ENCODE results near the gene FOXN3. TPM values are rescaled to one million over a fixed set of nuclear protein-coding genes. Genes with fewer than 3 reads are reported as not detected.

The FOXN3 gene
- polyA plus RNA-seq, 1 donor (not counting 4 experiments of a cell fraction or from before 2014, with no cell fraction given), result 10.2 TPM

DNA sequence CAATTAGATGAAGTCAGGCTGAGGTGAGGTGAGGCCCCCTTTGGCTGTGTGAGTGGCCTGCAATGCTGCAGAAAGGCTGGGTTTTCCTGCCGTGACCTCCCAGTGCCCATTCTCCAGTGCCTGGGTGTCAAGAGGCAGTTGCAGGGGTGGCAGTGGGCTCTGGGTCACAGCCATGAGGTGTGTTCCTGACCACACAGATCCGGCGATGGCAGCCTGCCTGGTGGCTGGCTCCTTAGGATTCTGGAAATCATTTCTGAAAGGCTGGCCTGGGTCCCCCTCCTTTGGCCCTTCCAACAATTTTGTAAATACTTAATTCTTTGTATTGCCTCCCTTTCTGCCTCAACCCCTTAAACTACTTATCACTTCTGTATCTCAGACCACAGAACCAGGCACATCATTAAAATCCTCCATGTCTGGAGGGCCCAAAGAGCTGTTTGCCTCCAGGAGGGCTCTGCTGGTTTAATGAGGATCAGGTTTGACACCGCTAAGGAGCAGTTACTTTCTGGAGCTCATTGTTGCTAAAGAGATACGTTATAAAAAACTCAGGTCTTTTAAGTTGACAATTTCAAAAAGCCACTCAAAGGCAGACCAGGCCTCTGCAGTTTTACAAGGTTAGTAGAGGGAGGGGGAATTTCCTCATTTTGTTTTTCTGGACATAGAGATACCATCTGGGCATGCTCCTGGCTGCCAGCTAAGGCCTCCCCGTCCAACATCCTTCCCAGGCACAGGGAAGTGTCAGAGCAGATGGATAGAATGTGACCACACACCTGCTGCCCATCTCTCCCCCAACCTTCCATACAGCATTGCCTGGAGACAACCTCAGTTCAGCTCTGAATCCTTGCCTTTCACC is 204.4 kb downstream of the FOXN3 start:
- FAIRE-seq (no peak), DNase-seq (ENCODE audit: low read depth, low spot score) (no peak)
- H3K4me2 ChIP-seq (ENCODE audit: control insufficient read depth, extremely low read depth, insufficient read depth, low read depth, low read length), result no peak overlapping the region
- dilution Hi-C loops (cut with MboI; ENCODE audit: extremely low pct_ligation_motif_present, low sequenced_read_pairs), result no loop called here
- H3K4me3 ChIP-seq (ENCODE audit: control insufficient read depth in 2 of 3, extremely low read depth in 1 of 3, insufficient read depth in 2 of 3, low read depth in 1 of 3, low read length in 3 of 3), result no peak overlapping the region
- no peak overlapping the region for H3K27ac ChIP-seq (ENCODE audit: control insufficient read depth, insufficient read depth, low read length)
- no peaks in the 10 kb centered on the region for H3K4me1 ChIP-seq (ENCODE audit: control insufficient read depth, extremely low read depth, insufficient read depth, low read length)
- TF ChIP-seq, protein P1, sequence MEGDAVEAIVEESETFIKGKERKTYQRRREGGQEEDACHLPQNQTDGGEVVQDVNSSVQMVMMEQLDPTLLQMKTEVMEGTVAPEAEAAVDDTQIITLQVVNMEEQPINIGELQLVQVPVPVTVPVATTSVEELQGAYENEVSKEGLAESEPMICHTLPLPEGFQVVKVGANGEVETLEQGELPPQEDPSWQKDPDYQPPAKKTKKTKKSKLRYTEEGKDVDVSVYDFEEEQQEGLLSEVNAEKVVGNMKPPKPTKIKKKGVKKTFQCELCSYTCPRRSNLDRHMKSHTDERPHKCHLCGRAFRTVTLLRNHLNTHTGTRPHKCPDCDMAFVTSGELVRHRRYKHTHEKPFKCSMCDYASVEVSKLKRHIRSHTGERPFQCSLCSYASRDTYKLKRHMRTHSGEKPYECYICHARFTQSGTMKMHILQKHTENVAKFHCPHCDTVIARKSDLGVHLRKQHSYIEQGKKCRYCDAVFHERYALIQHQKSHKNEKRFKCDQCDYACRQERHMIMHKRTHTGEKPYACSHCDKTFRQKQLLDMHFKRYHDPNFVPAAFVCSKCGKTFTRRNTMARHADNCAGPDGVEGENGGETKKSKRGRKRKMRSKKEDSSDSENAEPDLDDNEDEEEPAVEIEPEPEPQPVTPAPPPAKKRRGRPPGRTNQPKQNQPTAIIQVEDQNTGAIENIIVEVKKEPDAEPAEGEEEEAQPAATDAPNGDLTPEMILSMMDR (optimal IDR thresholded peaks at IDR 0.05 in 1 of 3, IDR thresholded peaks at IDR 0.05 in 1 of 3, conservative IDR thresholded peaks at IDR 0.05 in 1 of 3; ENCODE audit: extremely low read depth in 1 of 3, insufficient read depth in 2 of 3, low read length in 3 of 3), result no peak
- no peak for TF ChIP-seq EZH2 (IDR thresholded peaks at IDR 0.05; ENCODE audit: low read length)
- no peaks in the 10 kb centered on the region for H4K20me1 ChIP-seq (ENCODE audit: control insufficient read depth, extremely low read depth, insufficient read depth, low read length)
- no peaks in the 10 kb centered on the region for H3K79me2 ChIP-seq (ENCODE audit: control insufficient read depth, insufficient read depth, low read length)
- no peaks in the 10 kb centered on the region for H3K27me3 ChIP-seq (ENCODE audit: control insufficient read depth, extremely low read depth, insufficient read depth, low read length)
- H3K9me3 ChIP-seq (ENCODE audit: control insufficient read depth, low read depth, low read length), result no peaks in the 10 kb centered on the region
- no peak overlapping the region for H3K9ac ChIP-seq (ENCODE audit: control insufficient read depth, extremely low read depth, insufficient read depth, low read length)
- H3K36me3 ChIP-seq (ENCODE audit: control insufficient read depth in 2 of 2, extremely low read depth in 1 of 2, insufficient read depth in 2 of 2, low read length in 2 of 2), result peaks cover 0 to 1% of the 10 kb centered on the region in 2 experiments
- no peaks in the 10 kb centered on the region for H3K9me1 ChIP-seq (ENCODE audit: control insufficient read depth, extremely low read depth, insufficient read depth, low read length)
- no peak overlapping the region for H2AFZ ChIP-seq (ENCODE audit: control insufficient read depth, low read length)

DNA sequence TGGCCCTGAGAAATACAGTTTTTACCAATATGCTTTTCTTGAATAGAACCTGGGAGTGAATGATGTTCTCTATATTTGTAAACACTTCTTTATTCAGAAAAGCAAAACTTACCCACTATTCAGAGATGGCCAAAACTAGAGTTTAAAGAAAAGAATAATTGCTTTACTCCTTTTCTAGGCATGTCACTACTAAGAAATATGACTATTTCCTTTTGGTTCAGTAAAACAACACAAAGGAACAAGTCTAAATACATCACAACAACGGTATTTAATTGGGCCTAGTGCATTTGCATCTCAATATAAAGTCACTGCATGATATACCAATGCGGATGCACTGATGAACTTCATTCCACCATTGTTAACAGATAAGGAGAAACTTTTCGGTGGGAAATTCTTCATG is 207.5 kb downstream of the FOXN3 start:
- H3K9me3 ChIP-seq (ENCODE audit: control insufficient read depth, low read depth, low read length), result no peaks in the 10 kb centered on the region
- H3K79me2 ChIP-seq (ENCODE audit: control insufficient read depth, insufficient read depth, low read length), result no peaks in the 10 kb centered on the region
- H2AFZ ChIP-seq (ENCODE audit: control insufficient read depth, low read length), result no peak overlapping the region
- no peak for DNase-seq (ENCODE audit: low read depth, low spot score)
- H3K36me3 ChIP-seq (ENCODE audit: control insufficient read depth in 2 of 2, extremely low read depth in 1 of 2, insufficient read depth in 2 of 2, low read length in 2 of 2), result peaks cover 0 to 1% of the 10 kb centered on the region in 2 experiments
- no peaks in the 10 kb centered on the region for H4K20me1 ChIP-seq (ENCODE audit: control insufficient read depth, extremely low read depth, insufficient read depth, low read length)
- dilution Hi-C loops (cut with MboI; ENCODE audit: extremely low pct_ligation_motif_present, low sequenced_read_pairs), result no loop called here
- H3K4me1 ChIP-seq (ENCODE audit: control insufficient read depth, extremely low read depth, insufficient read depth, low read length), result no peaks in the 10 kb centered on the region
- H3K27ac ChIP-seq (ENCODE audit: control insufficient read depth, insufficient read depth, low read length), result no peak overlapping the region
- TF ChIP-seq EZH2 (IDR thresholded peaks at IDR 0.05; ENCODE audit: low read length), result no peak
- H3K27me3 ChIP-seq (ENCODE audit: control insufficient read depth, extremely low read depth, insufficient read depth, low read length), result no peaks in the 10 kb centered on the region
- H3K9ac ChIP-seq (ENCODE audit: control insufficient read depth, extremely low read depth, insufficient read depth, low read length), result no peak overlapping the region
- no peak overlapping the region for H3K4me2 ChIP-seq (ENCODE audit: control insufficient read depth, extremely low read depth, insufficient read depth, low read depth, low read length)
- no peak overlapping the region for H3K4me3 ChIP-seq (ENCODE audit: control insufficient read depth in 2 of 3, extremely low read depth in 1 of 3, insufficient read depth in 2 of 3, low read depth in 1 of 3, low read length in 3 of 3)
- no peaks in the 10 kb centered on the region for H3K9me1 ChIP-seq (ENCODE audit: control insufficient read depth, extremely low read depth, insufficient read depth, low read length)
- no peak for FAIRE-seq
